HepG2 (cell line): ENCODE measurements around the gene GLCE. TPM values are rescaled to one million over a fixed set of nuclear protein-coding genes. Genes with fewer than 3 reads are reported as not detected.
A peak's percentile ranks its signal among the peaks of the same experiment; 100 is the strongest.

Experiments
- AGO1 ChIP-seq: fragments of 200-400 bp; formaldehyde crosslinking; IDR thresholded peaks from 2 replicates; pipeline ENCODE4 v1.6.1; 2017; ENCODE audit warnings: mild to moderate bottlenecking, low read depth, low read length, moderate library complexity; ENCODE audit not compliant: poor library complexity, severe bottlenecking
- ARHGAP35 ChIP-seq: sonication (generic); formaldehyde crosslinking; IDR thresholded peaks from 2 replicates; pipeline ENCODE4 v1.9.0; 2022; ENCODE audit warnings: mild to moderate bottlenecking, inconsistent platforms, moderate library complexity, missing genetic modification reagents, borderline replicate concordance
- MED13 ChIP-seq: sonication (generic); formaldehyde crosslinking; IDR thresholded peaks from 2 replicates; pipeline ENCODE4 v1.5.0; 2020; ENCODE audit warnings: missing genetic modification reagents
- MNT ChIP-seq: fragments of 450-650 bp; IDR thresholded peaks from 2 replicates; pipeline ENCODE4 v1.6.1; 2016
- NONO ChIP-seq, 2 experiments: fragments of 450-650 bp in 1 of 2; sonication (generic) in 1 of 2; formaldehyde crosslinking in 1 of 2; IDR thresholded peaks in 1 of 2; conservative IDR thresholded peaks in 1 of 2; 2 replicates each; pipeline versions ENCODE4 v1.6.1 to v1.8.0; 2017 to 2022; ENCODE audit warnings: mild to moderate bottlenecking in 1 of 2, missing genetic modification reagents in 1 of 2, moderate library complexity in 1 of 2
- NR0B2 ChIP-seq: sonication (generic); formaldehyde crosslinking; IDR thresholded peaks from 2 replicates; pipeline ENCODE4 v1.4.0; 2020; ENCODE audit warnings: mild to moderate bottlenecking, missing genetic modification reagents
- PBX3 ChIP-seq: sonication (generic); formaldehyde crosslinking; IDR thresholded peaks from 2 replicates; pipeline ENCODE4 v1.8.1; 2023; ENCODE audit warnings: missing genetic modification reagents, inconsistent platforms, borderline replicate concordance
- RNF219 ChIP-seq: sonication (generic); formaldehyde crosslinking; IDR thresholded peaks from 2 replicates; pipeline ENCODE4 v1.5.0; 2020; ENCODE audit warnings: mild to moderate bottlenecking, missing genetic modification reagents
- STAG1 ChIP-seq: sonication (generic); formaldehyde crosslinking; IDR thresholded peaks from 2 replicates; pipeline ENCODE4 v1.4.0; 2020; ENCODE audit warnings: missing genetic modification reagents
- TBX2 ChIP-seq: sonication (generic); formaldehyde crosslinking; IDR thresholded peaks from 2 replicates; pipeline ENCODE4 v1.5.0; 2020; ENCODE audit warnings: missing genetic modification reagents, mild to moderate bottlenecking, borderline replicate concordance
- TFDP2 ChIP-seq: sonication (generic); formaldehyde crosslinking; IDR thresholded peaks from 2 replicates; pipeline ENCODE4 v1.4.0; 2020; ENCODE audit warnings: missing genetic modification reagents
- TP53 ChIP-seq: sonication (generic); formaldehyde crosslinking; conservative IDR thresholded peaks from 2 replicates; pipeline ENCODE4 v1.4.0; 2020; ENCODE audit warnings: missing genetic modification reagents
- ZNF646 ChIP-seq: sonication (generic); formaldehyde crosslinking; IDR thresholded peaks from 2 replicates; pipeline ENCODE4 v1.9.0; 2021; ENCODE audit warnings: mild to moderate bottlenecking, missing genetic modification reagents
- ZNF768 ChIP-seq: sonication (generic); formaldehyde crosslinking; IDR thresholded peaks from 2 replicates; pipeline ENCODE4 v1.4.0; 2020; ENCODE audit warnings: missing genetic modification reagents
- ZNF781 ChIP-seq: sonication (generic); formaldehyde crosslinking; IDR thresholded peaks from 2 replicates; pipeline ENCODE4 v1.5.1; 2020; ENCODE audit warnings: borderline replicate concordance, mild to moderate bottlenecking, missing genetic modification reagents; ENCODE audit errors: not compliant biosample characterization
- polyA plus RNA-seq, 8 experiments: library from polyadenylated mRNA; depleted of rRNA in 3 of 8; stranded (reverse) in 7 of 8; unstranded in 1 of 8; fragments of >200 nt; fragmentation: Illumina TruSeq in 4 of 8; extraction: Trizol in 4 of 8; gene quantifications; 2 replicates each; pipeline versions ENCODE4 v1.2.1 to v1.2.3, GENCODE V29; 2011 to 2016; ENCODE audit warnings: low read depth in 4 of 8, missing spikeins in 1 of 8, mixed read lengths in 1 of 8; ENCODE audit not compliant: insufficient read depth in 1 of 8
- total RNA-seq, 5 experiments: library from RNA; depleted of rRNA; stranded (reverse); fragments of >200 nt; fragmentation: Illumina TruSeq; extraction: Trizol; gene quantifications; 2 replicates each; pipeline ENCODE4 v1.2.3, GENCODE V29; 2016; ENCODE audit warnings: low read depth in 1 of 5

Gene GLCE
- total and polyA plus RNA-seq, 2 of the 13 experiments (the other 11 are each of a cell fraction or from before 2014, with no cell fraction given): 12.9 to 23.4 TPM

- no peak for TF ChIP-seq ZNF768 (CRISPR knock-in tag)
- TF ChIP-seq MNT: peak; percentile 42; the same call in 1 of the 2 replicates
- TF ChIP-seq AGO1: no peak
- no peak for TF ChIP-seq ZNF781
- TF ChIP-seq TBX2 (CRISPR knock-in tag): peak; percentile 88
- no peak for TF ChIP-seq ZNF646 (CRISPR knock-in tag)
- no peak for TF ChIP-seq NONO (IDR thresholded peaks at IDR 0.05)
- 0 out of 2 replicates have a peak, but pooled peaks have one; percentile 49 for TF ChIP-seq NONO (CRISPR knock-in tag; conservative IDR thresholded peaks at IDR 0.05)
- no peak for TF ChIP-seq ARHGAP35 (CRISPR knock-in tag)
- TF ChIP-seq RNF219 (CRISPR knock-in tag): no peak
- 0 out of 2 replicates have a peak, but pooled peaks have one; percentile 31 for TF ChIP-seq NR0B2 (CRISPR knock-in tag)
- TF ChIP-seq PBX3 (CRISPR knock-in tag): no peak
- TF ChIP-seq TP53 (CRISPR knock-in tag): no peak
- peak; percentile 7; the same call in 1 of the 2 replicates for TF ChIP-seq STAG1 (CRISPR knock-in tag)
- peak; percentile 42; the same call in 1 of the 2 replicates for TF ChIP-seq TFDP2 (CRISPR knock-in tag)
- no peak for TF ChIP-seq MED13 (CRISPR knock-in tag)
Measured at GRCh38 chr15:69224383-69224782, 63.9 kb downstream of the GLCE start (continued).
